HFF-Myc (cell line): ENCODE measurements around the gene SLC2A8.

ENCODE experiments used
- DNase-seq: peaks from one replicate; pipeline ENCODE4 v3.0.0-alpha.2; 2011; ENCODE audit warnings: low read depth; ENCODE audit errors: extremely low read depth
- H3K4me3 ChIP-seq: replicated peaks from 2 replicates; pipeline ENCODE4 v1.5.1; 2011; ENCODE audit warnings: low read depth, mild to moderate bottlenecking, control low read depth, low read length
- CTCF ChIP-seq: IDR thresholded peaks from 2 replicates; pipeline ENCODE4 v1.5.1; 2012; ENCODE audit warnings: mild to moderate bottlenecking, low read depth, low read length, control low read depth; ENCODE audit errors: missing control alignments

Gene SLC2A8

DNA sequence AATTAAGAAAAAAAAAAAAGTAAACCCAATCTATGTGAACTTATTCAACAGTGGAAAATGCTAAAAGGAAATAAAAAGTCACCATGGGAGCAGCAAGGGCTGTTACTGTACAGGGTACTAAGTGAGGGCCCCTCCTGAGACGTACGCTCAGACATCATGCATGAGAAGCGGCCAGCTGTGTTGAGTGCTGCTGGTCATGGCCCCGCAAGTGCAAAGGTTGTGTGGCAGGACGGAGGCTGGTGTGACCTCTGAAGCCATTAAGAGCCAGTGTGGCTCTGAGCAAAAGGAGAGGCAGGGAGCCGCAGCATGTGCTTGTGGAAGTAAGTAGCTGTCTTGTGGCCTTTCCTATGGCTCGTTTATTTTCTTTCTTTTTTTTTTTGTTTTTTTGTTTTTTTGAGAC is 24.1 kb downstream of the SLC2A8 start:
- DNase-seq: no peak
- H3K4me3 ChIP-seq: no peak overlapping the region
- TF ChIP-seq CTCF: no peak

DNA sequence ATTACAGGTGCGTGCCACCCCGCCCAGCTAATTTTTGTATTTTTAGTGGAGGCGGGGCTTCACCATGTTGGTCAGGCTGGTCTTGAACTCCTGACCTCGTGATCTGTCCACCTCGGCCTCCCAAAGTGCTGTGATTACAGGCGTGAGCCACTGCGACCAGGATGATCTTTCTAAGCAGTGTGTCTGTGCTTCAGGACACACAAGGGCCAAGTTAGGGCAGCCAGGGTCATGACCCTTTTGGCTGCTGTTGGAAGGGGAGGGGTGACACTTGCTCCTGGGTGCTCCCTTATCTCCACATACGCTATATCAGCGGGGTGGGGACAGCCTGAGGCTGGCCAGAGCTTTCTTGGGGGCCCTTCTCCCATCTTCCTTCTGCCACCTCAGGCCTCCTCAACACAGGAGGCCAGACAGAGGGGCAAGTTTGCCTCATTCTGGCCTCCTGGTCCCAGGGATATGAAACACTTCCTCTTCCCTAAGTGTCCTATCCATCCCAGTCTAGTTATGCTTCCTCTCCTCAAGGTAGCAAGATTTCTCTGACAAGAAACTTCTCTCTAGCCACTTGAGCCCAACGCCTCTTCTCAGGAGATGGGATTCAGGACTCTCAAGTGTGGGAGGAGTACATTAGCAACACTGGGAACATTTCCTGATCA is 25.3 kb downstream of the SLC2A8 start:
- peak overlapping the region; percentile 94 for H3K4me3 ChIP-seq
- TF ChIP-seq CTCF: no peak
- DNase-seq: no peak

- no peak for TF ChIP-seq CTCF
- DNase-seq: no peak
- peak overlapping the region; percentile 94 for H3K4me3 ChIP-seq
Observed at GRCh38 chr9:127422787-127423186, 25.8 kb downstream of the SLC2A8 start.

DNA sequence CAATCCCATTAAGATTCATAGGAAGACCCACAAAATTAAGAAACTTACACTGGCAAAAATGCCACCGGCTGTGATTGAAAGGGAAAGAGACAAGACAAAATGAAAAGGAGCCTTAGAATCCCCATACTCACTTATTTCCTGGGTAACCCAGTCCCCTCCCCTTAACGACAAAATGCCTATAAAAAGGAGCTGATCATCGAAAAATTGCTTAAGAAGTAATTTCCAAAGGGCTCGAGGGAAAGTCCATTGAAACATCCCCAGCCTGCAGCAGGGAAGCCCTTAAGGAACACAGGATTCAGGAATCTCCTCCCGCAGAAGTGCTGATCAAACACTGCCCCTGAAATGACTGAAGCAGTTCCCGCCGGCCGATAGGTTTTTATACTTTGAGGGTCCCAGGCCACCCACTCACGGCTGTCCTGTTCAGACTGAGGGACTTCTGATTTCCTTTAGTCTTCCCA is 26.5 kb downstream of the SLC2A8 start:
- TF ChIP-seq CTCF: no peak
- peak overlapping the region; percentile 94 for H3K4me3 ChIP-seq
- no peak for DNase-seq

DNA sequence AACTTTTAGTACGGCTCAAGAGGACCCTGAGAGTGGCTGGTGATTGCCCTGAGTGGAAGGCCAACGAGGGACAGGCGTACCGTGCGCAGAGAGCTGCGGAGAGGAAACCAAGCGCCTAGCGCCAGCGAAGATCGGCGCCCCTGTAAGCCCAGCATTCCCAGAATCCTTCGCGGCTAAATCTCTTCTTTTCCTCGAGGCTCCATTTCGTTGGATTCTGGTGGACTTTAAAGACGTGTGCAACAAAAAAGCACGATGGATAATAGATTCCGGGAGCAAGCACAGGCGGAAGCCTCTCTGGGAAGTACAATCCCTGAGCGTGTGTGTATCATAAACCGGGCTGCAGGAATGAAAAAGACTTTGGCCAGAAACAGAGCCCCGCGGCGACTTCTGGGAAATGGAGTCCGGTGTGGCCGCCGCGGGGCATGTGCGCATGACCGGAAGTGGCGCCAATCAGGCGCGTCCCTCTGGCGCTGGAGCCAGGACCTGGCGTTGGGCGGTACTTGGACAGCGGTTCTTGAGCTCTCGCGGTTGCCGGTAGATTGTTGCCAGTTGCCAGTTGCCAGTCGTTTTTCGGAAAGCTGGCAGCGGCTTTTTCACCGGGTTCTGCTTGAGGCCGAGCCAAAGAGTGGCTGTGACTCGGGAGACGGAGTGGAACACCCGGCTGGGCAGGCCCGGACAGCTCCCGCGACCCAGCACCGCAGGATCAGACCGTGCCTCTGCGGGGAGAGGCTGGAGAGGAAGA is 27.1 kb downstream of the SLC2A8 start, which contains the start of gene ZNF79:
ZNF79 (plus strand) TSS at position 449 of the 742 bp plus-strand sequence. CDS start 406 bp downstream, outside the sequence.
- TF ChIP-seq CTCF: no peak
- DNase-seq: peak; percentile 77
- peak within 1 kb of the TSS; percentile 94 for H3K4me3 ChIP-seq

DNA sequence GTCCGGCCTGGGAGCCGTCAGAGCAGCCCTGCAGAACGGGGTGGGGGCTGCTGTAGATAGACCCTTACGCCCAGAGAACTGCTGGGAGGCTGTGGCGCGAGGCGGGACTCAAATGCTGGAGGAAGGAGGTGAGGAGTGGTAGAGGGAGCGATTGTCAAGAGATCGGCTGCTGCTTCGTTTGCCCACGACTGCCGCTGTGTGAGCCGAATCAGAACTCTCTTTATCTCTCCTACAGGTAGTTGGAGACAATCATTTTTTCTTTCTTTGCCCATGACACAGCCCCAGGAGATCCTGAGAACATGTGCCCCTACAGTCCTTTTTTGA is 27.7 kb downstream of the SLC2A8 start:
- no peak for TF ChIP-seq CTCF
- DNase-seq: no peak
- H3K4me3 ChIP-seq: peak overlapping the region; percentile 94

DNA sequence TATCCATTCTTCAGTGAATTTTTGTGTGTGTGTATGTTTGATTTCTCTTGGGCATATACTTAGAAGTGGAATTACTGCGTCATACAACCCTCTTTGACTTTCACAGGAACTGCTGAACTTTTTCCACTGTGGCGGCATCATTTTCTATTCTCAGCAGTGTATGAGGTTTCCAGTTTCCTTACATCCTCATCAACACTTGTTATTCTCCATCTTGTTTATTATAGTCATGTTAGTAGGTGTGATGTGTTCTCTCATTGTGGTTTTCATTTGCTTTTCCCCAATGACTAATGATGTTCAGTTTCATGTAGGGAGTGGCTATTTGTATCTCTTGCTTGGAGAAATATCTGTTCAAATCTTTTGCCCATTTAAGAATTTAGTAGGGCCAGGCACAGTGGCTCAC is 29.8 kb downstream of the SLC2A8 start:
- H3K4me3 ChIP-seq: no peak overlapping the region
- TF ChIP-seq CTCF: no peak
- no peak for DNase-seq
